Gastrocnemius medialis (tissue), 4 donors: ENCODE data around the gene SPATA25. TPM values are rescaled to one million over a fixed set of nuclear protein-coding genes. Genes with fewer than 3 reads are reported as not detected.

ENCODE experiments used
- ATAC-seq, 2 donors: fragments of 150-250 bp; one replicate each; pipeline ENCODE4 v1.9.1; 2016
- DNase-seq, 2 donors: peaks; one replicate each; pipeline ENCODE4 v3.0.0-alpha.2; 2019
- H3K27ac ChIP-seq, 4 donors: fragments of 200-600 bp; sonication (generic); 1 replicate in 1 of 4; 2 replicates in 3 of 4; pipeline ENCODE4 v1.5.1; 2016 to 2018; ENCODE audit warnings: mild to moderate bottlenecking in 2 of 4, moderate library complexity in 1 of 4
- H3K27me3 ChIP-seq, 3 donors: fragments of 200-600 bp; sonication (generic) in 2 of 3; 1 replicate in 1 of 3; 2 replicates in 2 of 3; pipeline versions ENCODE4 v1.5.1 to v1.6.0; 2016 to 2019; ENCODE audit warnings: mild to moderate bottlenecking in 1 of 3, moderate library complexity in 1 of 3
- H3K36me3 ChIP-seq, 2 donors: fragments of 200-600 bp; sonication (generic) in 1 of 2; one replicate each; pipeline ENCODE4 v1.5.1; 2017 to 2018
- H3K4me1 ChIP-seq, 2 donors: fragments of 200-600 bp; sonication (generic) in 1 of 2; one replicate each; pipeline ENCODE4 v1.5.1; 2016 to 2017; ENCODE audit warnings: mild to moderate bottlenecking in 2 of 2
- H3K4me3 ChIP-seq, 4 donors: fragments of 200-600 bp; sonication (generic) in 3 of 4; 1 replicate in 1 of 4; 2 replicates in 3 of 4; pipeline ENCODE4 v1.5.1; 2016 to 2019; ENCODE audit warnings: mild to moderate bottlenecking in 2 of 4
- H3K9me3 ChIP-seq, 3 donors: fragments of 200-600 bp; sonication (generic) in 2 of 3; 1 replicate in 1 of 3; 2 replicates in 2 of 3; pipeline ENCODE4 v1.5.1; 2016 to 2019
- CTCF ChIP-seq, 5 experiments: fragments of 450-650 bp in 3 of 5; fragments of 200-600 bp in 2 of 5; sonication (generic) in 2 of 5; IDR thresholded peaks in 4 of 5; conservative IDR thresholded peaks in 1 of 5; 1 replicate in 4 of 5; 2 replicates in 1 of 5; pipeline ENCODE4 v1.5.1; 2016 to 2019; ENCODE audit warnings: antibody characterized with exemption in 5 of 5, mild to moderate bottlenecking in 3 of 5, moderate library complexity in 3 of 5
- POLR2A ChIP-seq, 2 donors: fragments of 450-650 bp; IDR thresholded peaks; one replicate each; pipeline ENCODE4 v1.6.1; 2017; ENCODE audit warnings: antibody characterized with exemption in 2 of 2, mild to moderate bottlenecking in 2 of 2, moderate library complexity in 2 of 2
- in situ Hi-C, 4 donors: fragments of 200-750 bp; cut with MboI; loops; one replicate each; pipeline versions ENCODE4 v1.15.0 to v1.8.0; 2017; ENCODE audit warnings: low sequenced_read_pairs in 4 of 4
- intact Hi-C: fragments of 100-400 bp; cut with DNase I; formaldehyde crosslinking; loops from one replicate; pipeline ENCODE4 v1.15.1; 2023; ENCODE audit warnings: low total_unique reads
- total RNA-seq, 4 donors: library from RNA; depleted of rRNA; stranded (reverse); fragments of >200 nt; gene quantifications; one replicate each; pipeline versions ENCODE4 v1.1.0 to v1.2.3, GENCODE V29; 2016

Gene SPATA25
- total RNA-seq, 4 donors from 2014 or later = 0.71 to 4.1 (median 1.8) TPM; not detected in 1

- Histone ChIP-seq H3K36me3 (no peaks in the 10 kb centered on the region), H3K4me1 (peaks cover 11 to 20% of the 10 kb centered on the region in 2 donors), H3K27me3 (no peaks in the 10 kb centered on the region), H3K9me3 (no peaks in the 10 kb centered on the region), H3K4me3 (no peak overlapping the region), H3K27ac (no peak overlapping the region)
- in situ Hi-C loops (no loop called here), intact Hi-C loops (no loop called here)
- ATAC-seq (no peak), DNase-seq (no peak)
- TF ChIP-seq POLR2A (IDR thresholded peaks at IDR 0.05) (no peak), CTCF (IDR thresholded peaks at IDR 0.05 in 4 of 5, conservative IDR thresholded peaks at IDR 0.05 in 1 of 5) (no peak)
Measured at GRCh38 chr20:45925821-45926506, 38.5 kb upstream of the SPATA25 start.

- Histone ChIP-seq H3K27me3 (no peaks in the 10 kb centered on the region), H3K4me3 (peak overlapping the region in 2 of 4 donors; percentile 0 to 6), H3K36me3 (no peaks in the 10 kb centered on the region), H3K4me1 (peaks cover 11 to 27% of the 10 kb centered on the region in 2 donors), H3K9me3 (no peaks in the 10 kb centered on the region), H3K27ac (peak overlapping the region; percentile 46 to 67 (median 56))
- TF ChIP-seq POLR2A (IDR thresholded peaks at IDR 0.05) = no peak
- no peak for TF ChIP-seq CTCF (IDR thresholded peaks at IDR 0.05 in 4 of 5, conservative IDR thresholded peaks at IDR 0.05 in 1 of 5)
- in situ Hi-C loops = no loop called here
- peak; percentile 36 to 61 for DNase-seq
- peak; percentile 71 to 74 for ATAC-seq
- intact Hi-C loops = no loop called here
Measured at GRCh38 chr20:45924391-45925261, 37.2 kb upstream of the SPATA25 start.

GRCh38 chr20:45921337-45922189 lies 34.1 kb upstream of the SPATA25 start:
- Histone ChIP-seq H3K27ac (peak overlapping the region in 1 of 4 donors; percentile 67), H3K4me1 (peaks cover 11 to 29% of the 10 kb centered on the region in 2 donors), H3K4me3 (no peak overlapping the region), H3K9me3 (no peaks in the 10 kb centered on the region), H3K27me3 (no peaks in the 10 kb centered on the region), H3K36me3 (no peaks in the 10 kb centered on the region)
- ATAC-seq = no peak
- no peak for TF ChIP-seq CTCF (IDR thresholded peaks at IDR 0.05 in 4 of 5, conservative IDR thresholded peaks at IDR 0.05 in 1 of 5)
- no peak for TF ChIP-seq POLR2A (IDR thresholded peaks at IDR 0.05)
- intact Hi-C loops = no loop called here
- DNase-seq = no peak
- in situ Hi-C loops = no loop called here

GRCh38 chr20:45920462-45921336 lies 33.3 kb upstream of the SPATA25 start:
- Histone ChIP-seq H3K27ac (peak overlapping the region; percentile 59 to 67 (median 64)), H3K27me3 (no peaks in the 10 kb centered on the region), H3K4me1 (peaks cover 11 to 29% of the 10 kb centered on the region in 2 donors), H3K9me3 (no peaks in the 10 kb centered on the region), H3K4me3 (no peak overlapping the region), H3K36me3 (no peaks in the 10 kb centered on the region)
- no peak for TF ChIP-seq CTCF (IDR thresholded peaks at IDR 0.05 in 4 of 5, conservative IDR thresholded peaks at IDR 0.05 in 1 of 5)
- TF ChIP-seq POLR2A (IDR thresholded peaks at IDR 0.05) = no peak
- ATAC-seq = no peak
- DNase-seq = no peak
- in situ Hi-C loops = no loop called here
- intact Hi-C loops = no loop called here
